MCF 10A (cell line): ENCODE results near the gene IST1. TPM values are rescaled to one million over a fixed set of nuclear protein-coding genes. Genes with fewer than 3 reads are reported as not detected.

Experiments
- BruUV-seq: library from RNA; stranded (reverse); fragments of 400-500 nt; replicated peaks from 2 replicates; lab custom pipeline; 2021; lab: Mats Ljungman, UMichigan
- CTCF ChIA-PET: fragments of 300-600 bp; sonication (Branson Sonifier 250); formaldehyde crosslinking; extraction: SDS; loops from one replicate; lab custom pipeline; 2021; ENCODE audit warnings: antibody characterized with exemption, inconsistent platforms; lab: Yijun Ruan, JAX
- POLR2A ChIA-PET: fragments of 300-600, 350-650 bp; sonication (Branson Sonifier 250); formaldehyde crosslinking; extraction: SDS; loops from one replicate; lab custom pipeline; 2020; ENCODE audit warnings: antibody characterized with exemption, inconsistent platforms; lab: Yijun Ruan, JAX
- DNase-seq: peaks from one replicate; pipeline ENCODE4 v3.0.0-alpha.2; 2018; ENCODE audit not compliant: unreplicated experiment
- H3K27ac Mint-ChIP-seq: one replicate; pipeline ENCODE4 v1.8.0; 2022; ENCODE audit warnings: mild to moderate bottlenecking, low read depth, mixed read lengths; ENCODE audit not compliant: unreplicated experiment
- H3K27me3 Mint-ChIP-seq: one replicate; pipeline ENCODE4 v1.8.0; 2022; ENCODE audit warnings: mixed read lengths; ENCODE audit not compliant: insufficient read depth, unreplicated experiment
- H3K36me3 Mint-ChIP-seq: one replicate; pipeline ENCODE4 v1.8.0; 2022; ENCODE audit warnings: mild to moderate bottlenecking, moderate library complexity, mixed read lengths; ENCODE audit not compliant: insufficient read depth, unreplicated experiment
- H3K4me1 Mint-ChIP-seq: one replicate; pipeline ENCODE4 v1.8.0; 2022; ENCODE audit warnings: mixed read lengths; ENCODE audit not compliant: insufficient read depth, unreplicated experiment
- H3K4me3 Mint-ChIP-seq: one replicate; pipeline ENCODE4 v1.8.0; 2022; ENCODE audit warnings: mild to moderate bottlenecking, moderate library complexity, mixed read lengths; ENCODE audit not compliant: unreplicated experiment
- H3K9me3 Mint-ChIP-seq: one replicate; pipeline ENCODE4 v1.8.0; 2022; ENCODE audit warnings: mixed read lengths; ENCODE audit not compliant: unreplicated experiment
- intact Hi-C: fragments of 100-400 bp; cut with micrococcal nuclease; formaldehyde crosslinking; loops from 2 replicates; pipeline ENCODE4 v1.14.1; 2022
- total RNA-seq: library from RNA; stranded (reverse); gene quantifications from 2 replicates; pipeline ENCODE4 v1.2.3, GENCODE V29; 2022
- TF ChIP-seq, protein P1 (sequence below): fragments of 200-600 bp; IDR thresholded peaks from one replicate; pipeline ENCODE4 v1.8.0; 2022; ENCODE audit warnings: antibody characterized with exemption, mild to moderate bottlenecking; ENCODE audit not compliant: unreplicated experiment

The IST1 gene
- total RNA-seq, 1 experiment from 2014 or later, result 127 TPM

GRCh38 chr16:71889147-71889546 lies 6.2 kb upstream of the IST1 start:
- POLR2A ChIA-PET, result interaction anchor here (1.2 kb wide), 1 partner anchor 40 kb away, joined by 3 read pairs; no protein-coding TSS in a partner anchor
- Mint-ChIP-seq H3K36me3 (no peaks in the 10 kb centered on the region), H3K27ac (no peak overlapping the region), H3K4me1 (no peaks in the 10 kb centered on the region), H3K27me3 (no peaks in the 10 kb centered on the region), H3K4me3 (no peak overlapping the region), H3K9me3 (no peaks in the 10 kb centered on the region)
- BruUV-seq, result no TSS peak
- TF ChIP-seq, protein P1, sequence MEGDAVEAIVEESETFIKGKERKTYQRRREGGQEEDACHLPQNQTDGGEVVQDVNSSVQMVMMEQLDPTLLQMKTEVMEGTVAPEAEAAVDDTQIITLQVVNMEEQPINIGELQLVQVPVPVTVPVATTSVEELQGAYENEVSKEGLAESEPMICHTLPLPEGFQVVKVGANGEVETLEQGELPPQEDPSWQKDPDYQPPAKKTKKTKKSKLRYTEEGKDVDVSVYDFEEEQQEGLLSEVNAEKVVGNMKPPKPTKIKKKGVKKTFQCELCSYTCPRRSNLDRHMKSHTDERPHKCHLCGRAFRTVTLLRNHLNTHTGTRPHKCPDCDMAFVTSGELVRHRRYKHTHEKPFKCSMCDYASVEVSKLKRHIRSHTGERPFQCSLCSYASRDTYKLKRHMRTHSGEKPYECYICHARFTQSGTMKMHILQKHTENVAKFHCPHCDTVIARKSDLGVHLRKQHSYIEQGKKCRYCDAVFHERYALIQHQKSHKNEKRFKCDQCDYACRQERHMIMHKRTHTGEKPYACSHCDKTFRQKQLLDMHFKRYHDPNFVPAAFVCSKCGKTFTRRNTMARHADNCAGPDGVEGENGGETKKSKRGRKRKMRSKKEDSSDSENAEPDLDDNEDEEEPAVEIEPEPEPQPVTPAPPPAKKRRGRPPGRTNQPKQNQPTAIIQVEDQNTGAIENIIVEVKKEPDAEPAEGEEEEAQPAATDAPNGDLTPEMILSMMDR, result no peak
- CTCF ChIA-PET, result no interaction called here
- intact Hi-C loops, result no loop called here
- DNase-seq, result no peak

GRCh38 chr16:71893888-71894228 lies 1.5 kb upstream of the IST1 start:
- BruUV-seq, result no TSS peak
- peak overlapping the region; percentile 87 for H3K4me3 Mint-ChIP-seq
- CTCF ChIA-PET, result interaction anchor here (0.6 to 1.6 kb wide), 6 partner anchors 8 to 1336 kb away, joined by 3 to 8 read pairs (median 4); no protein-coding TSS in a partner anchor
- H3K9me3 Mint-ChIP-seq, result no peaks in the 10 kb centered on the region
- no peaks in the 10 kb centered on the region for H3K27me3 Mint-ChIP-seq
- H3K4me1 Mint-ChIP-seq, result peaks cover 5% of the 10 kb centered on the region
- H3K36me3 Mint-ChIP-seq, result peaks cover 10% of the 10 kb centered on the region
- intact Hi-C loops, result loop anchor here (2.0 to 10.0 kb wide), 2 partner anchors 85 to 201 kb away; partner anchors contain the start of genes AP1G1, DHX38 and TXNL4B
- TF ChIP-seq, protein P1, result no peak
- DNase-seq, result no peak
- POLR2A ChIA-PET, result interaction anchor here (0.5 to 7.8 kb wide), 9 partner anchors 9 to 1116 kb away, joined by 3 to 141 read pairs (median 5); partner anchors contain the start of genes AP1G1, ATXN1L and ZNF821
- peak overlapping the region; percentile 96 for H3K27ac Mint-ChIP-seq

GRCh38 chr16:71894229-71894920 lies 956 bp upstream of the IST1 start:
- ChIA-PET CTCF (interaction anchor here (0.6 to 1.6 kb wide), 6 partner anchors 12 to 1336 kb away, joined by 3 to 8 read pairs (median 4); no protein-coding TSS in a partner anchor), POLR2A (interaction anchor here (0.6 to 7.8 kb wide), 16 partner anchors 9 to 1372 kb away, joined by 3 to 141 read pairs (median 6); partner anchors contain the start of genes AP1G1, ATXN1L, COG4 and ZNF821)
- DNase-seq, result peak; percentile 72
- Mint-ChIP-seq H3K9me3 (no peaks in the 10 kb centered on the region), H3K27me3 (no peaks in the 10 kb centered on the region), H3K27ac (peak overlapping the region; percentile 96), H3K4me3 (peak overlapping the region; percentile 87), H3K36me3 (peaks cover 10% of the 10 kb centered on the region), H3K4me1 (peaks cover 5% of the 10 kb centered on the region)
- TSS peak; percentile 66 for BruUV-seq
- intact Hi-C loops, result loop anchor here (2.0 to 10.0 kb wide), 2 partner anchors 86 to 200 kb away; partner anchors contain the start of genes AP1G1, DHX38 and TXNL4B
- TF ChIP-seq, protein P1, result no peak
